Stimulated activated CD8-positive, alpha-beta memory T cell treated with anti-CD3 and anti-CD28 coated beads, Interleukin-12 subunit alpha, Interleukin-12 subunit beta, amount 100 ng/mL, for 1 hour (primary cell): ENCODE results near the gene MYL4.
"Not testable (repeated sequence)": the region's sequence is repeated elsewhere in the genome, so short reads cannot be mapped to it uniquely, and the experiment has no call there.

Experiments
- DNase-seq: peaks from one replicate; pipeline ENCODE4 v3.0.0-alpha.2; 2020; ENCODE audit warnings: low read depth

Gene MYL4

GRCh38 chr17:47208744-47209488 is at the start of gene MYL4:
Gene MYL4 (plus strand): TSS chr17:47209348. CDS start chr17:47209423, 75 bp downstream.
- no peak for DNase-seq

DNA sequence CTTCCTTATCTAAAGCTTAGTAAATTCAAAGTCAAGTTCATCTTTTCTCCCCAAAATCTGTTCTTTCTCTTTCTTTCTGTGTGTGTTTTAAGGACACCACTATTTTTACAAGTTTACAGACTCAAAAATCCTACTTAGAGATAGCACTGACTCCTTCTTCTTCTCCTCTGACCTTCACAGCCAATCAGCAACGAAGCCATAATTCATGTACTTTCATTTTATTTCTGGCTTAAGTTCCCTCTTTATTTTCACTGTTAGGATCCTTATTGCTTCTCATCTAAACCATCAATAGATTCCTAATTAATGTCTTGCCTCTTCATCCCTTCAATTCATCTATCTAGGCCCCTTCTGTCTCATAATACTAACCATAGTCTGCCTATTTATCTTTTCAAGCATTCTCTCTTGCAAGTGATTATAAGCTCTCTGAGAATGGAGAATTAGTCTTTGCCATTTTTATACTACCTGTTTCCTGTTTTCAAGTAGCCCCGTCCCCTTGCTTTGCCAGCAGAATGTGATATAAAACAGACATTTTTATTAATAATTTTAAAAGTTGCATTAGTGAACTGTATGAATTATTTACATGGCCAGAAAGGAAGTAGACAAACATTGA is 47.0 kb upstream of the MYL4 start:
- no peak for DNase-seq

DNA sequence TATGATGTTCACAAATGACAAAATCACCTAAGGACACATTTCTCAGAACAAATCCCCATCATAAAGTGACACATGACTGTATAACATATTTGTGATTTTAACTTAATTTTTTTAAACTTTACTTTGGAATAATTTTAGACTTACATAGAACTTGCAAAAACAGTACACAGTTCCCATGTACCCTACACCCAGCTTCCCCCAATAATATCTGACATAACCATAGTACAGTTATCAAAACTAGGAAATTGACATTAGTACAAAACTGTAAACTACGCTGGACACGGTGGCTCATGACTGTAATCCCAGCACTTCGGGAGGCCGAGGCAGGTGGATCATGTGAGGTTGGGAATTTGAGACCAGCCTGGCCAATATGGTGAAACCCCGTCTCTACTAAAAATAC is 44.9 kb upstream of the MYL4 start:
- DNase-seq = no peak

GRCh38 chr17:47165137-47165536 is 44.0 kb upstream of the MYL4 start:
- no peak for DNase-seq

GRCh38 chr17:47166854-47167253 is 42.3 kb upstream of the MYL4 start:
- DNase-seq = not testable (repeated sequence)

- DNase-seq = not testable (repeated sequence)
Observed at GRCh38 chr17:47168896-47169295, 40.3 kb upstream of the MYL4 start.

DNA sequence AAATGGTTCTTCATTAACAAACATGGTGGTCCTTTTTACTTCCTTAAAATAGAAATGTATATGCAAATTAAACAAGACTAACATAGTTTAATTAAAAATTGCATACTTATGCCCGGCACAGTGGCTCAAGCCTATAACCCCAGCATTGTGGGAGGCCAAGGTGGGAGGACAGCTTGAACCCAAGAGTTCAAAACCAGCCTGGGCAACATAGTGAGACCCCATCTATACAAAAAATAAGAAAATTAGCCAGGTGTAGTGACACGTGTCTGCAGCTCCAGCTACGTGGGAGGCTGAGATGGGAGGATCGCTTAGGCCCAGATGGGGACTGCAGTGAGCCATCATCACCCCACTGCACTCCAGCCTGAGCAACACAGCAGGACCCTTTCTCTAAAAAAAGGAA is 38.4 kb upstream of the MYL4 start:
- DNase-seq = no peak

DNA sequence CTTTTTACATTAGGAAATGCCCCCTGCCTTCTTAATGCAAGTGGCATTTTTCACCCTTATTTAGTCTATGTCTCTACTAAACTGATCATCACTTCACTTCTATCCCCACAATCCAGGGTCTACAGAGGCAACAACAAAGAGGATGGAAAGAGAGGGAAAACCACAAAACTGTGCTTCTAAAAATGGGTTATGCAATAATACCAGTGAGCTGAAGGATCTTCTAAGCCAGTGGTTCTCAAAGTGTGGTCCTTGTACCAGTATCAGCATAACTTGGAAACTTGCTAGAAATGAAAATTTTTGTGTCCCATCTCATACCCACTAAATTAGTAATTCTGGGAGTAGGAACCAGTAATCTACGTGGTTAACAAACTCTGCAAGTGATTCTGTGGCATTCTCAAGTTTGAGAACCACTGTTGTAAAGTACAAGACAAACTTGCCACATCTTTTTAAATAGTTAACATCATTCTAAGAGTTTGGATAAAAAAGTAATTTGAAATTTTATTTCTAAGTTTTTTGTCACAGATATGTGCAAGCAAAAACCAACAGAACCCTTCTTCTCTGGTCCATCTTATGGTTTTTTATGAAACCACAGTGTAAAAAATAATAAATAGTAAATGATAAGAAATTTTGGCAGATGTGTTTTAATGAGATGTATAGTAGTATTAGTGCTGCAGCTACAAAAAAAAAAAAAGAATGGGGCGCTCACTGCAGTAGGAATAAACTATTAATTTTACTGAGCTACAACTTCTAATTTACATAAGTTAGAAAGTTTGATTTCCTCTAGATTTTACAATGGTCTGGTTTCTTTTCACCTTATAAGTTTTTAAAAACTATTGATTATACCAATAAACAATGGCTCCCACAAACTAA is 36.2 kb upstream of the MYL4 start:
- no peak for DNase-seq

- not testable (repeated sequence) for DNase-seq
Observed at GRCh38 chr17:47174823-47175222, 34.3 kb upstream of the MYL4 start.

GRCh38 chr17:47176389-47176826 is 32.7 kb upstream of the MYL4 start:
- no peak for DNase-seq

GRCh38 chr17:47177261-47177660 is 31.9 kb upstream of the MYL4 start:
- DNase-seq = no peak

DNA sequence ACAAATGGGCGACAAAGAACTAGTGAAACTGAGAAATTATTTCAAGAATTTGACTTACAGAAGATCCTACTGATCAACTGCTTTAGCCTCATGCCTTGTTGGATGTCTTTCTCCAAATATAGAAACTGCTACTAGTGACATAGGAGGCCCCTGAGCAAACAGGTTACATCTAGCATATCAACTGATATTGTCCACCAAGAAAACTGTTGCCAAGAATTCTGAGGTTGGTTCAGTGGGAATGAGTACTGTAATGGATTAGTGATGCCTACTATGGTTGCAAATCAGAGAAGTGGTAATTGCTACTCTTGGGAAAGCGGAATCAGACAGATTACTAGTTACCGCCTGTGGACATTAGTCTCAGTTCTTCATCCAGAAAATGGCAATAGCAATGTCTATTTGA is 30.0 kb upstream of the MYL4 start:
- no peak for DNase-seq

DNA sequence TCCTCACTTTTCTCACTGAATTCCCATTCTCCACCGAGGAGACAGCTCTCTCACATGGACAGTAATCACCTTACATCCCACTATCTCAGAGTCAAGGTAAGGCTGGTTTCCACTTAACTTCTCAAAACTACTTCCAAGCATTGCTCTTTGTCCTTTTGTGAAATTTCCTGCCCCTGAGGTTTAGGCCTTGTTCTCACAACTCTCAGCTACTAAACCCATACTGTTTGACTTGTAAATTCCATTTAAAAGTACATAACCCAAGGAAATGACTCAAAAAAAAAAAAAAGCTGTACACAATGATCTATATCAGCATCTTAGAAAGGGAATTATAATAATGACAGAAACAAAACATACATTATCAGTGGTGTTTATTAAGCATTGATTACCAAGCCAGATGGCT is 28.8 kb upstream of the MYL4 start:
- DNase-seq = no peak

- not testable (repeated sequence) for DNase-seq
Observed at GRCh38 chr17:47180988-47181387, 28.2 kb upstream of the MYL4 start.

GRCh38 chr17:47184681-47185080 is 24.5 kb upstream of the MYL4 start:
- DNase-seq = no peak

GRCh38 chr17:47188271-47188875 is 20.8 kb upstream of the MYL4 start:
- no peak for DNase-seq

GRCh38 chr17:47188876-47189731 is 20.0 kb upstream of the MYL4 start, which contains the start of gene CDC27:
Gene CDC27 (minus strand): TSS chr17:47189295. CDS start chr17:47189172, 123 bp downstream.
- peak; percentile 100 for DNase-seq

- no peak for DNase-seq
Observed at GRCh38 chr17:47189732-47190237, 19.4 kb upstream of the MYL4 start.

DNA sequence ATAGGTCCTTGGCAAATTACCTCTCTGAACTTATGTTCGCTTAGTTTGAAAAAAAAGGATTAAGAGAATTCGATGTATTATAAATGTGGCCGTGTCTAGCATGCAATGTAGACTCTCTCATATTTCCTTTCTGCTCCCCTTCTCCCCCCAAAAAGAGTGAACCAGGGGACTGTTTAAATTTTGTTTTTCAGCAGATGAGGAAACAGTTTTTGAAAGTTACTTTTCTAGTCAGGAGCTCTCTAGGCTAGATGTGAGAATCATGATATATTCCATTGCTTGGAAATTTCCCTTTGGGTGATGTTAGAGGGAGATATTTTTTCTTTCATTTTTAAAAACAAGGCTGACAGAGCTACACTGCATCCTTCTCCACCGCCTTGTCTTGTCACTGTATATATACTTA is 18.9 kb upstream of the MYL4 start:
- no peak for DNase-seq

DNA sequence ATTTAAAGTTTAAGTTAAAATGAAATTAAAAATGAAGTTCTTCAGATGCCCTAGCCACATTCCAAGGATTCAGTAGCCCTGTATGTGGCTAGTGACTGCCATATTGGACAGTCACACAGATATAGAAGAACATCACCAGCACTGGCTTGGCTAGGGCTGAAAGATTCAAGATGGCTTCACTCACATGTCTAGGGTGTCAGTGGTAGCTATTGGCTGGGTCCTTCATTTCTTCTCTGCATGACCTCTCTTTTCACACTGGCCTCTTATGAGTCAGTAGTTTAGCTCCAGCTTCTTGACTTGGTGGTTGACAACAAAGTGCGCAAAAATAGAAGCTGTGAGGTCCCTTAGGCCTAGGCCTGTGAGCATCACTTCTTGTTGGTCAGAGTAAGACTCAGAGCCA is 18.4 kb upstream of the MYL4 start:
- no peak for DNase-seq

DNA sequence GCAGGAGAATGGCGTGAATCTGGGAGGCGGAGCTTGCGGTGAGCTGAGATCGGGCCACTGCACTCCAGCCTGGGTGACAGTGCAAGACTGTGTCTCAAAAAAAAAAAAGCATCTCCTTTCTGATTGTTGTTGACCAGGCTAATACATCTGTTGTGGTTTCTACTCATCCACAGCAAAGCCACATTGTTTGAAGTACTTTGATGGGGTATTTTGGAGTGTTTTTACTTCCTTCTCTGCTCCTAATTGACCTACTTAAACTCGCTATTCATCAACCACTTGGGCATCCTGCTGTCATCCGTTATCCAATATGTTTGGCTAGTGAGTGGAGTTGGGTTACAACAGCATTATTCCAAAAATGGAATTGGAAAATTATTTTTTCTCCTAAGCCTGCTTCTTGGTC is 16.6 kb upstream of the MYL4 start:
- DNase-seq = no peak
